RWPE1 (cell line): Measurements from ENCODE around the gene STRIP2.
"Not testable (repeated sequence)": the region's sequence is repeated elsewhere in the genome, so short reads cannot be mapped to it uniquely, and the experiment has no call there.

ENCODE experiments used
- CTCF ChIA-PET: fragments of 350-600 bp; sonication (Branson Sonifier 250); formaldehyde crosslinking; extraction: SDS; loops from one replicate; lab custom pipeline; 2021; lab: Yijun Ruan, JAX
- POLR2A ChIA-PET: fragments of 400-600 bp; formaldehyde crosslinking; extraction: SDS; loops from one replicate; lab custom pipeline; 2020; ENCODE audit warnings: antibody characterized with exemption; ENCODE audit not compliant: low non-redundant PET; lab: Yijun Ruan, JAX
- DNase-seq: peaks from one replicate; pipeline ENCODE4 v3.0.0; 2012; ENCODE audit warnings: low spot score
- H3K27ac ChIP-seq: fragments of 450-650 bp; 2 replicates; pipeline ENCODE4 v1.5.1; 2017
- CTCF ChIP-seq: fragments of 450-650 bp; conservative IDR thresholded peaks from 2 replicates; pipeline ENCODE4 v1.5.1; 2017; ENCODE audit warnings: low read depth, mild to moderate bottlenecking

Gene STRIP2

GRCh38 chr7:129480674-129481363 lies 46.6 kb downstream of the STRIP2 start:
- H3K27ac ChIP-seq = no peak overlapping the region
- no peak for DNase-seq
- no peak for TF ChIP-seq CTCF
- POLR2A ChIA-PET = interaction anchor here (0.5 kb wide), 1 partner anchor 26 kb away, joined by 5 read pairs; no protein-coding TSS in a partner anchor
- CTCF ChIA-PET = no interaction called here

DNA sequence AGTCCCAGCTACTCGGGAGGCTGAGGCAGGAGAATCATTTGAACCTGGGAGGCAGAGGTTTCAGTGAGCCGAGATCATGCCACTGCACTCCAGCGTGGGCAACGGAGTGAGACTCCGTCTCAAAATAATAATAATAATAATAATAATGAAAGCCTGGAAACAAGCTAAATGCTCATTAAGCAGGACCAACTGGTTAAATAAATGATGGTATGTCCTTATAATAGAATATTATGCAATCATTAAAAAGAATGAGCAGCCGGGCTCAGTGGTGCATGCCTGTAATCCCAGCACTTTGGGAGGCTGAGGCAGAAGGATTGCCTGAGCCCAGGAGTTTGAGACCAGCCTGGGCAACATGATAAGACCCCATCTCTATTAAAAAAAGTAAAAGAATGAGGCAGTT lies 47.1 kb downstream of the STRIP2 start:
- CTCF ChIA-PET, H3K27ac ChIP-seq, DNase-seq: not testable (repeated sequence)
- POLR2A ChIA-PET = interaction anchor here (0.5 kb wide), 1 partner anchor 26 kb away, joined by 5 read pairs; no protein-coding TSS in a partner anchor

DNA sequence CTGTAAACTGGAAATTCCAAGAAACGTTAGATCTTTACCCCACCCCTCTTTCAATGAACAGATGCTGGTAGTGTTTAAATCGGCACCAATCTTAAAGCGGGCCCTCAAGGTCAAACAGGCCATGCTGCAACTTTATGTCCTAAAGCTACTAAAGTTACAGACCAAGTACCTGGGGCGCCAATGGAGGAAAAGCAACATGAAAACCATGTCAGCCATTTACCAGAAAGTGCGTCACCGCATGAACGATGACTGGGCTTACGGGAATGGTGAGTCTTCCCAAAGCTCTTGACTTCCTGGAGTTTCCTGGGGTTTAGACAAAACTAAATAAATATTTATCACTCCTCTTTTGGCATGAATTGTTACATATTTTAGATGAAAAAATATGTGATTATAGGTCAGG lies 48.5 kb downstream of the STRIP2 start:
- CTCF ChIA-PET = interaction anchor here (0.6 kb wide), 1 partner anchor 46 kb away, joined by 4 read pairs; no protein-coding TSS in a partner anchor

GRCh38 chr7:129489491-129489890 lies 55.3 kb downstream of the STRIP2 start:
- DNase-seq = no peak
- H3K27ac ChIP-seq = no peak overlapping the region
- ChIA-PET POLR2A (no interaction called here), CTCF (interaction anchor here (0.5 kb wide), 1 partner anchor 623 kb away, joined by 3 read pairs; no protein-coding TSS in a partner anchor)
- TF ChIP-seq CTCF = no peak

More for the DNA sequence above, 48.5 kb downstream of the STRIP2 start:
- POLR2A ChIA-PET = no interaction called here
- H3K27ac ChIP-seq = no peak overlapping the region
- TF ChIP-seq CTCF = no peak
- no peak for DNase-seq

DNA sequence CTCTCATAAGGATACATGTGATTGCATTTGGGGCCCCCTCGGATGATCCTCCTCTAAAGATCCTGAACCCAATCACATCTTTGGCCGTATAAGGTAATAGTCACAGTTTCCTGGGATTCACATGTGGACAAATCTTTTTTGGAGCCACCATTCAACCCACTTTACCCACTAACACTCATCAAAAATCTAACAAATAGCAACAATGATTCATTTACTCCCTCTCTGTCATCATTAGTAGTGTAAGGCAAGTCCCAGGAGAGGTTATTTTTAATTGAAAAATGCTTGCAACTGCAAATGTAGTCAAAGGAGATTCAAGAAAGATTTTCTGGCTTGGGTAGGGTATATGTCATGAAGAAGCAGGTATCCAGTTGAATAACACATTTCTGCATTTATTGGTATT lies 58.2 kb downstream of the STRIP2 start:
- POLR2A ChIA-PET = no interaction called here
- no peak for DNase-seq
- no peak for TF ChIP-seq CTCF
- CTCF ChIA-PET = no interaction called here
- no peak overlapping the region for H3K27ac ChIP-seq

- POLR2A ChIA-PET = no interaction called here
Observed at GRCh38 chr7:129493555-129493954, 59.3 kb downstream of the STRIP2 start.

More at GRCh38 chr7:129493555-129493954, 59.3 kb downstream of the STRIP2 start:
- no peak for TF ChIP-seq CTCF
- H3K27ac ChIP-seq = no peak overlapping the region
- no peak for DNase-seq
- CTCF ChIA-PET = no interaction called here
